ENCODE measurements around the gene CHD2.
A peak's percentile ranks its signal among the peaks of the same experiment; 100 is the strongest.

Gene CHD2

DNA sequence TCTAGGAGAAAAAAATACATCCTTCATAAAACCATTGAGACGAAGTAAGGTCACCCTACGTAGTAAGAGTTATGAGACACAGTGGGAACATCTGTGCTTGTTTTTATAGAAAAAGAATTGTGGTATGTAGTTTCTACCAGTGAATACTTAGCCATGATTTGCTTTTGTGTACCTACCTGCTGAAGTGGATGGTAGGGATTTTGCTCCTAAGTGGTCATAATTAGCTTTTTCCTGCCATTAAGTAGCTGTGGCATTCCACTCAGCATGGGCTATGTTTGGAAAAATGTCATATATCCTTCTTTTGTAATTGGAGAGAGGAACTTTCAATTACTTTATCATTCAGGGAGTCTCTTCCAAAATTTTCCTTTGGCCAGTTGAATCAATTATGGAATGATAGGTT is 63.7 kb downstream of the CHD2 start:
- DNase-seq = no peak

DNA sequence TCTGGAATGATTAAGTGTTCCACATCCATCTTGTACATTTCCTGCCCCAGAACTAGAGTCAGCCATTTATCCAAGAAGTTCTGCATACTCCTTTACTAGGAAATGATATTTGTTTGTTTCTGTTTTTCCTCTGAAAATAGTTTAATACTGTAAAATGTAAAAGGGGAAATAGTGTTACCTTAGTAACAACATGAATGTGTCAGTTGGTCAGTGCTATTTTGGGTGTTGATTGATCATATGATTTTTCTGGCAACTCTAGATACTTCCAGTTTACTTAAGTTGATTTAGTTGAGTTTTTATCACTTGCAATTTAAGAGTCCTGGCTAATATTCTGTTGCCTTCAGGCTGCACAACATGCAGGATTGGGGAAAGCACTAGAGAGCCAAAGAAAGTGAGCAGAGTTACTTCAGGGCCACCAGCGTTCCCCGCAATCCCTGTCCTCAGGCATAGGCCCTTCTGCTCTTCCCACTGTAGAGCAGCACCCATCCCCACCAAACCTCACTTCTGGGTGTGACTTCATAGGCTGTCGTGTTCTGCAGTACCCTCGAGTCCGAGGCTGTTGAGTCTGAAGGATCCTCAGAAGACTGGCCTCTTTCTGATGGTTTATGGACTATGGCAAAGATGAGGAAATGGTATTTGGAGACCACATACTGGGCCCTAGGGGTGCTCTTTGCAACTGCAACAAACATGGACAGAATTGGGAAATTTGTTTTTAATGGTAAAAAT is 69.0 kb downstream of the CHD2 start:
- DNase-seq = no peak

DNA sequence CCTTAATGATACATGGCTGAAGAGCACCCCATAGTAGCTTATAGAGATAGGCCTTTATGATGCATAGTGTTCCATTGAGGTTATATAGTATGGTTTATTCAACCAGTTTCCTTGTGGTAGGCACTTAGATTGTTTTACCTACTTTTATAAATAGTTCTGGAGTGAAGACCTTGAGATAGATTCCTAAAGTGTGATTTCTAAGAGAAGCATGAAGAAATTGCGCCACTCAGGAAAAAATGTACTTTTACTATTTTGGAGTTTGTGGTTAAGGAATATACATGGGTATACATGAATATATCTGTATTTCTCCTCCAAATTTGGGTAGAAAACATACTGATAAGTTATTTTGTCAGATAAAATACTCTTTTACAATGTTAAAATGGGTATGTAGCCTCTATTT is 70.5 kb downstream of the CHD2 start:
- no peak for DNase-seq

DNA sequence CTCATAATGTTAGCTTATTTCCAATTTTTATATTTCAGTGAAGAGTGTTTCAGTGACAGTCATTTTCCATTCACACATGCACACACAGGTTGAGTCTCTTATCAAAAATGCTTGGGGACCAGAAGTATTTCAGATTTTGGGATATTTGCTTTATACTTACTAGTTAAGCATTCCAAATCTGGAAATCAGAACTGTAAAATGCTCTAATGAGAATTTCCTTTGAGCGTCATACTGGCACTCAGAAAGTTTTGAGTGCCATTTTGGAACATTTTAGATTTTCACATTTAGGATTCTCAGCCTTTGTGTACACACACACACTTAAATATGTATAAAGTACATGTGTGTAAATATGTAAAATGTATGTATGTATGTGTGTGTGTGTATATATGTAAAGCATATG is 71.0 kb downstream of the CHD2 start:
- DNase-seq = no peak

DNA sequence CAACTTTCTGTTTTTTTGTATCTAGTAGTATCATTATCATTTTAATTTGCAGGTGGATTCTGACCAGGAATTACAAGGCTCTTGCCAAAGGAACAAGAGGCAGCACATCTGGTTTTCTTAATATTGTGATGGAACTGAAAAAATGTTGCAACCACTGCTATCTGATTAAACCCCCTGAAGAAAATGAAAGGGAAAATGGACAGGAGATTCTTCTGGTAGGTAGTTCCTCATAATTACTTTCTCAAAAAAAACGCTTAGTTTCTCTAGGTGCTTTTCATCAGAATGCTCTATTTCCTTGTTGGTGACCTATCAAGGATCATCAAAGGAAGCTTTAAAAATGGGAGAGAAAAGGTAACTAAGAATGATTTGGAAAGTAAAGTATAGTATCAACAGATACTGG is 71.6 kb downstream of the CHD2 start:
- DNase-seq = no peak

DNA sequence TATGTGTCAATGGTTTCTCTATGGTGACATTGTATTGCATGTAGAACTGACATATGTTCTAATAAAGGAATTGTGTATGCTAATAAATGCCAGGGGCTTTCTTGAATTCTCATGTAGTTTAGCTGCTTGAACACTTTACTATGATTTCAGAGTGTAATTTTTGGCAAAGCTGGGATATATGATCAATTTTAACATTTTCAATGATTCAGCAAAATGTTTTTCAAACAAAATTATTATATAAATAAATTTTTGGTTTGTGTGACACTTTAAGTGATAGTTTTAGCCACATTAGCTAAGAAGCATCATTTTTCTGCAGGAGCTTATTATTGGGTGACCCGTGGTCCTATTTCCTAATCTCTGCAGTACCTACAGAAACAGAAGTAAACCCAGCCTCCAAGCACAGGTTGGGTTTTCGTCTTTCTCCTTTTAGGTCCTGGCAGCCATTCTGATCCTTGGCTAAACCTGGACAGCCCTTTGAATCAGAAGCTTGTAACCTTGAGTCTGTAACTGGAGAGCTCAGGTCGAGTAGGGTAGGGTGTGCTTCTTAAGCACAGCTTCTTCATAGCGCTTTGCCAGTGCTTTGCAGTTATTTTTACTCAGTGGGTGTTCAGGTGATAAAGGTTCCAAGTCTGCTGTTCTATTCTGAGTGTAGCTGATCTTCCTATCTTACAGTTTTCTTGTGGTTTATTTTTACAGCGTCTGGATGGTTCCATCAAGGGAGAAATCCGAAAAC is 74.2 kb downstream of the CHD2 start:
- no peak for DNase-seq

DNA sequence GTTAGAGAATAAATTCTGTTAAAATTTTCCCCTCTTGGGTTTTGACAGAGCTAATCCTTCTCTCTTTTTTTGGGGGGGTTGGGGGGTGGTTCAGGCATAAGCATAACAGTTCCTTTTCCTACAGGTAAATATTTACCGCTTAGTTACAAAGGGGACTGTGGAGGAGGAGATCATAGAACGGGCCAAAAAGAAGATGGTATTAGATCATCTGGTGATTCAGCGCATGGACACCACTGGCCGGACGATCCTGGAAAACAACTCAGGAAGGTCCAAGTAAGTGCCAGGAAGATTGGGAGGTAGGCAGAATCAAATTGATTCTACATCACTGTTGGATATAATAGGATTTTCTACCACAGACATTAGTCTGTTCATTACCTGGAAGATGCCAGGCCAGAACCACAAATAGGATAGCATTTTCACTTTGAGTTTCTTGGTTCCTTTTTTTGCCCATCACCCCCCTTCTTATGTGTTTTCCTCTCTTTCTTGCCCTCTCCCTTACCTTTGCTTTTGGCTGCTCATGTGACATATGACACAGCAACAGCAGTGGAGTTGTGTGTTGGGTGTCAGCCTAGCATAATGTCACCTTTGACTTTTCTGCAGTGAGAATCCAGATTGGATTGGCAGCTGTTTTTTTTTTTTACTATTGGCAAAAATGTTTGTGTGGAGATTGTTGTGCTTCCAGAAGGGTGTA is 79.0 kb downstream of the CHD2 start:
- DNase-seq = peak; percentile 71

DNA sequence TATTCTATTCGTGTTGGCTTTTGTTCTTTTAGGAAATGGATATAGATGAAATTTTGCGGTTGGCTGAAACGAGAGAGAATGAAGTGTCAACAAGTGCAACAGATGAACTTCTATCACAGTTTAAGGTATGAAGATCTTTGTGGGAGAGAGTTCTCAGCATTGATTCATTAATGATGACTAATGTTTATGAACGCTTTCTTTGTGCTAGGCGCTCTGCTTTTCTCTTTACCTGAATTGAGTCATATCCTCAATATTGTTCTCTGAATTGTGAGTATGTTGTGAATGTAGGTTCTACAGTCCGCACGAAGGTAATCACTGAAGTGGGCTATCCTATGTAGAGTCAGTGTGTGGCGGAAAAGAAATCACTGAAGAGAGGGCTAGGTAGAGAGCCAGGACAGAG is 81.2 kb downstream of the CHD2 start:
- DNase-seq = no peak

DNA sequence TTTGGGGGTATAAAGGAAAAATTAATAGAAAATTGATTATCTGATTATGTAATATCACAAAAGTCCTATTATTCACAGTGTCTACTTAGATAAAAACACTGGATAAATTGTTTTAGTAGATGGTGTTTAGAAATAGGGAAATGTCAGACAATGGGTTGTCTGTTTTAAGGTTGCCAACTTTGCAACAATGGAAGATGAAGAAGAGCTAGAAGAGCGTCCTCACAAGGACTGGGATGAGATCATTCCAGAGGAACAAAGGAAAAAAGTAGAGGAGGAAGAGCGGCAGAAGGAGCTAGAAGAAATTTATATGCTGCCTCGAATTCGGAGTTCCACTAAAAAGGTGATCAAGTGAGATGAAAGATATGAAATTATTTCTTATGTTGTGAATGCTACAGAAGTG is 84.0 kb downstream of the CHD2 start:
- no peak for DNase-seq

DNA sequence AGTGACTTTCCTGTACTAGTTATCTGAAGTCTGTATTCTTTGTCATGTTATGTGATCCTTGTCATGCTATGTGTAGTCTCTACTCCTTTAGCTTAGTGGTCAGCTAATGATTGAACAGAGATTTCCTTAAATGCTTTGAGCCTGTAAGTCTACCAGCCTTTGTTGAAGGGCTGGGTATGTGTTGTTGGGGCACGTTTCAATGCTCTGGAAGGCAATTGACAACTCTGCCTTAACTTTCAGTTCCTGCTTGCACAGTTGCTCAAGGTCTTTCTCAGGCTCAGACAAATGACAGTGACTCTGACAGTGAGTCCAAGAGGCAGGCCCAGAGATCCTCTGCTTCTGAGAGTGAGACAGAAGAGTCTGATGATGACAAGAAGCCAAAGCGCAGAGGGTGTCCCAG is 89.3 kb downstream of the CHD2 start:
- no peak for DNase-seq

DNA sequence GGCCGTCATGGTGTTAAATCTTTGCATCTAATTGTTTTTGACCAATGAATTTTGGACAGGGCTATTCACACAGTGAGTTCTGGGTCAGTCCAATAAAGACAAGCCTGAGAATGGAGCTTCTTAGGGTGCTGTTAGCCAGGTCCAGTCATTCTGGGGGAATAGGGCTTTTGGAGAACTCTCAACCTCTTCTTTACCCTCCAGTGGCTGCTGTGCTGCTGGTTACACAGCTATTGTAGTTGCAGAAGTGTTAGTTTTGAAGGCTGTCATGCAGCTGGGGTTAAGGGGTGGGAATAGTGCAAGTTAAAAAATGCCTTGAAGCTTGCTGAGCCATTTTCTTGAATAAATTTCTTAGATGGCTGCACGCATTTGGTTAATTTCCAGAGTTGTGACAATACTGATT is 89.9 kb downstream of the CHD2 start:
- DNase-seq = no peak

DNA sequence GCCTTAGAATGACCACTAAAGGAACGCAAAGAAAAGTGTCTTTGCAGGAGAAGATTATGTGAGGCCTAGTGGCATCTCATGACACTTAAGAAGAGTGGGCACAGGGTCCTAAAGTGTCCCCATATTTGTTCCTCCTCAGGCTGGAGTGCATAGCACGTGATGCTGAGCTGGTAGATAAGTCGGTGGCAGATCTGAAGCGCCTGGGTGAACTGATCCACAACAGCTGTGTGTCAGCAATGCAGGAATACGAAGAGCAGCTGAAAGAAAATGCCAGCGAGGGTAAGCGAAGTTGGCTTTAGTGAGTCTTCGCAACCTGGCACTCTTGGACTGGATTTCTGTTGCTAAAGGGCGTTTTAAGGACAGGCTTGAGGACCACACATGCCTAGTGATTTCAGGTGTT is 92.6 kb downstream of the CHD2 start:
- DNase-seq = no peak

DNA sequence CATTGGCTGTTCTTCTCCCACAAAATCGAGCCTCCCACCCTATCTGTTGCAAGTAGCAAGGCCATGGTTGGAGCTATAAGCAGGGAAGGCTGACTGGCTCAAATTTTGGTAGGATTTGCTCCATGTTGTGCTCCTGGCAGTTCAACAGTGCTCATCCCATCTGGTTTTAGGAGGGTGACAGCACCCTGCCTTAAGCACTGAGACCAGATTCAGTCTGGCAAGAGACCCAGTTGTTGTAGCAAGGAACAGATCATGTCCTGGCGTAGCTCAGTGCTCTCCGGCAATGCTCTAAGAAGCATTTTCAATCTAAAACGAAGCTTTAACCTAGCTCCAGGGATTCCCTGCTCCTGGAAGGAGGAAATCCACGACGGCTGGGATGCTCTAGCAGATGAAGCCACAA is 97.7 kb downstream of the CHD2 start:
- DNase-seq = no peak

DNA sequence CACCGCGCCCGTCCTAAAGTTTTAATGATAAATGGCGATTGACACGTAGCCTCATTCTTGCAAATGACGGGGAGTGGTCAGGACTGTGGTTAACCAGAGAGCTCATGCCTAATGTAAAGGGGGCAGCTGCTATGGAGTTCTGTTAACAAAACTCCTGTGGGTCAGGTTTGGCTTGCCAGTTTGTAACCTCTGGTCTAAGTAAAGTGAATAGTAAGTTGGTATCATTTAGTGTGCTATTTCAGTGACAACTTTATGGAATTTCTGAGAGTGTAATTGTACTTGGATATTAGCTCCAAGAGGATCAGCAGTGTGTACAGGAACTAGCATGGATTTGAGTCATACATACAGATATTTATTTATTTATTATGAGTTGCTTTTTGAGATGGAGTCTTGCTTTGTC is 101.0 kb downstream of the CHD2 start:
- no peak for DNase-seq

DNA sequence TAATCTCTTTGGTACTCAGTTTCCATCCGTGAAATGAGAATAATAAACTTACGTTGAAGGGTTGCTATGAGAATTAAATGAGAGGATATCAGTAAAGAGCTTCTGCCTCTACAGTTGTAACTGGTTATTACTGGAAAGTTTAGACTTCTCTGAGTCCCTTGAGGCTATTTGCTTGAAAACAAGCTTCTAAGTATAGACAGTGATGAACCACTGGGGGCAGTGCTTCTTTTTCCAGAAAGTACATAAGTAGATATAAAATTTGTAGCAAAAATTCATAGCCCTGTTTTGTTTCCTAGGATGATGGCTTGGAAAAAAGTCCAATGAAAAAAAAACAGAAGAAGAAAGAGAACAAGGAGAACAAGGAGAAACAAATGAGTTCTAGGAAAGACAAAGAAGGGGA is 101.8 kb downstream of the CHD2 start:
- DNase-seq = no peak

DNA sequence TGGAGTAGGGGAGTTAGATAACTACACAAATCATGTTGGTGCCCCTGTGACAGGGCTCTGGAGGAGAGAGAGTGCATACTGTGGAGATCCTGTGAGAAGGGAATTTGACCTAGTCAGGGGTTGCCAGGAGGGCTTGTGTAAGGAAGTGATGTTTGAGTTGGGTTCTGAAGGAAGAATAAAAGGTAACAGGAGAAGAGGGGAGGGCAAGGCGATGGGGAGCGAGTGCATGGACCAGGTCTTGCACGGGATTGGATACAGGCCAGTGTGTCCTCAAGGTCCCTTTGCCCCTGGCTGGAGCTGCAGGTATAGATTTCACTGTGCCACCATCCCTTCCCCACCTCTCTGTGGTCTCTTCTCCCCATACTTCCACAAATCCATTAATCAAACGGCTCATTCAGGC is 105.0 kb downstream of the CHD2 start:
- no peak for DNase-seq

DNA sequence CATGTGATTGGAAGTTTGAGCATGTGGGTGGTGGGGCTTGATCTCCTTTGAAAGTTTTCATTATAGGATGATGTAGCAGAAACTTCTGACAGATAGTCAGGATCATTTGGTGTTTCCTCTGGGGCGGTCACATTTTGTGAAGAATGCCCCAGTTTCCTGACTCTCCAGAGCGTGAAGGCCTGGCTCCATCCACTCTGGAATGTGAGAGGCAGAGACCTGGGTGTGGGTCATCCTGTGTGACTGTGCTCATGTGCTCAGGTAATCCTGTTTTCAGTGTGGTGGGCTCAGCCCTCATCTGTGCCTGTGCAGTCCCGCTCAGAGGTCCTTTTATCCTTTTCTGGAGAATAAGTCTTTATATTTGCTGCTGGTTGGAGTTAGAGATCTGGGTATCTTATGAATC is 107.9 kb downstream of the CHD2 start:
- no peak for DNase-seq

DNA sequence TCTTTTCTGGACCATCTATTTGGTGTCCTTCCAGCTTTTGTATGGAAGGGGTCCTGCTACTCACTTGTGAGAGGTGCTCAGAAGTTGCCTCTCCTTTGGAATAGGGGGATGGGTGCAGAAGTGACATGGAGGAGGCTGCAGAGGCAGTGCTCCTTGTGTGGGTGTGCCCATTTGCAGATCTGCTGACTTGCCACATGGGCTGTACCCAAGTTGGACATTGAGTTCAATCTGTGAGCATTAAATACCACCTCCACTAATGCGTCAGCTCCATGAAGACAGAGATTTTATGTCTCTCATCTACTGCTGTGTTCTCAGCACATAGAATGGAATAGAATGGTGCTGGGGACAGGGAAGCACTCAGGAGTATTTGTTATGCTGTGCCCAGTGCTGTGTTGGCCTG is 112.7 kb downstream of the CHD2 start:
- no peak for DNase-seq

DNA sequence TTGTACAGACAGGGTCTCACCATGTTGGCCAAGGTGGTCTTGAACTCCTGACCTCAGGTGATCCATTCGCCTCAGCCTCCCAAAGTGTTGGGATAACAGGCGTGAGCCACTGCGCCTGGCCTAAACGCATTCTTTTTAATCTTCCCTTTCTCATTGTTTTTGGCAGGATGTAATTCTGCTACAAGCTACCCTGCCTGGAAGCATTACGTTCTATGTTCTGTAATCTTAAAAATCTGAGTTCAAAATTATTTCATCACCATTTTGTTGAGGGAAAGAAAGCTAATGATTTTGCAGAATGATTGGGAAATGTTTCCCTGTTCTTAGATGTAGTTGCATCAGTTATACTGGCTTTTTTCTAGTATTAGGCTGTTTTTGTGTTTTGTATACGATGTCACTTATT is 117.4 kb downstream of the CHD2 start:
- DNase-seq = no peak

DNA sequence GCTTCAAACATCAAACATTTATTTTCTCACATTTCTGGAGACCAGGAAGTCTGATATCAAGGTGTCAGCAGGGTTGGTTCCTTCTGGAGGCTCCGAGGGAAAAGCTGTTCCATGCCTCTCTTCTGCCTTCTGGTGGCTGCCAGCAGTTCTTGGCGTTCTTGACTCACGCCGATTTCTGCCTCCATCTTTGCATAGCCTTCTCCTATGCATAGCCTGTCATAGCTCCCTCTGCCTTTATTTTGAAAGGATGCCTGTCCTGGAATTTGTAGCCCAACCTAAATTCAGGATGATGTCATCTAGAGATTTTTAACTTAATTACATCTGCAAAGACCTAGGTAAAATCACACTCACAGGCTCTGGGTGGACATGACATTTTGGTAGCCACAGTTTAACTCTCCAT is 118.5 kb downstream of the CHD2 start:
- no peak for DNase-seq

DNA sequence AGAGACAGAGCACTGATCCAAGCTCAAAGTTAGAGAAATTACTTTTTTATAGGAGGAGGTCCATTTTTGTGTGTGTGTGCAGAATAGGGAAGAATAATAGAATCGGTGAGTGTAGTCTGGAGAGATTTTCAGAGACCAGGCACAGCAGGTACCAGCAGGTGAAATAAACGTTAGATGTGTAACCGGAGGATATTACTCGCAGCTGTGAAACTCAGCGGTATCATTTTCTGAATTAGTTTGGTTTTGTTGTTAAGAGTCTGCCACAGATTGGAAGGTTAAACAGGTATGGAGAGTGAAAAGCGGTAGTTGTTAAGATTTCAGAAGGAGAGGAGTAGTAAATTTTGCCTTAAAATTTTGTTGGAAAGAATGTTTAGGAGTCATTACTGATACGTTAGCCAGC is 119.0 kb downstream of the CHD2 start:
- DNase-seq = no peak

DNA sequence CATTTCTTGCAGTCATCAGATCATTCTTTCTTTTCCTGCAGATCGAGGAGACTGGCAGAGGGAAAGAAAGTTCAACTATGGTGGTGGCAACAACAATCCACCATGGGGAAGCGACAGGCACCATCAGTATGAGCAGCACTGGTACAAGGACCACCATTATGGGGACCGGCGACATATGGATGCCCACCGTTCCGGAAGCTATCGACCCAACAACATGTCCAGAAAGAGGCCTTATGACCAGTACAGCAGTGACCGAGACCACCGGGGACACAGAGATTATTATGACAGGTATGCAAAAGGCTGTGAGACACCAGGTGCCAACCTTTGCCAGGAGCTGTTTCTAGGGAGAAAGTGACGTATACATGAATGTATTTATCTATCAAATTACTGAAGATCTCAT is 119.8 kb downstream of the CHD2 start:
- no peak for DNase-seq

DNA sequence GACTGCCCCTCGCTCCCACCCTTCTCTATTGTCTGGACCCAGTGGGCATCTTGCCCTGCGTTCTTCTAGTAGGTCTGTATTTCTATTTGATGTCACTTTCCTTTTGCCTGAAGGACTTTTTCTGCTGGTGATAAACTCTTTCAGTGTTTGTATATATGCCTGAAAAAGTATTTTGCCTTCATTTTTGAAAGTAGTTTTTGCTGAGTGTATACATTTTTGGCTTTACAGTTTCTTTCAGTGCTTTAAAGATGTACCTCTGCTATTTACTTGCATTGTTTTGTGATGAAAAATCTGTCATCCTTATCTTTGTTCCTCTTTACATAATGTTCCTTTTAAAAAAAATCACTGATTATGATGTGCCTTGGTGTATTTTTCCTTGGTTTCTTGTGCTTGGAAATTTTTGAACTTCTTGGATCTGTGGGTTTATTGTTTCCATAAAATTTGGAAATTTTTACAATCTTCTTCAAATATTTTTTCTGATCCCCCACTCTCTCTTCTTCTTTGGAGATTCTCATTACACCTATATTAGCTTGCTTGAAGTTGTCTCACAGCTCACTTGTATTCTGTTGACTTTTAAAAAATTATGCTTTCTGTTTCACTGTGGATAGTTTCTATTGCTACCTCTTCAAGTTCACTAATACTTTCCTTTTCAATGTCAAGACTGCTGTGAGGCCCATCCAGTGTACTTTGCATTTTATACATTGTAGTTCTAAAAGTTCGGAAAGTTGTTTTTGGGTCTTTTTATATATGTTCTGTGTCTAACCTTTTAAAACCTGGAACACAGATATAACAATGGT is 121.0 kb downstream of the CHD2 start:
- no peak for DNase-seq

DNA sequence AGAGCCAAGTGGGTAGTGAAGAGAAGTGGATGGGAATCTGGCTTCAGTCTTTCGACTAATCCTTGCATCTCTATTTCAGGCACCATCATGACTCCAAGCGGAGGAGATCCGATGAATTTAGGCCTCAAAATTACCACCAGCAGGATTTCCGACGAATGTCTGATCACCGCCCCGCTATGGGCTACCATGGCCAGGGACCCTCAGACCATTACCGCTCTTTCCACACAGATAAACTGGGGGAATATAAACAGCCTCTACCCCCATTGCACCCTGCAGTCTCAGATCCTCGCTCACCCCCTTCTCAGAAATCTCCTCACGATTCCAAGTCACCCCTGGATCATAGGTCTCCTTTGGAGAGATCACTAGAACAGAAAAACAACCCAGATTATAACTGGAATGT is 124.2 kb downstream of the CHD2 start:
- no peak for DNase-seq

Measured in RPMI8226 (cell line).